ENCODE measurements around the gene PTP4A2.
"Not testable (repeated sequence)": the region's sequence is repeated elsewhere in the genome, so short reads cannot be mapped to it uniquely, and the experiment has no call there.

Gene PTP4A2

GRCh38 chr1:31906557-31906956, 31.6 kb downstream of the PTP4A2 start:
- H3K4me1 ChIP-seq (ENCODE audit: control insufficient read depth in 5 of 5, insufficient read depth in 5 of 5, low read length in 5 of 5) = peaks cover 0 to 34% (median 12%) of the 10 kb centered on the region in 5 donors
- no peak overlapping the region for H3K27ac ChIP-seq (ENCODE audit: low read depth, low read length)
- H3K4me3 ChIP-seq (ENCODE audit: low read depth in 1 of 5, low read length in 5 of 5) = no peak overlapping the region
- peaks cover 25 to 54% (median 44%) of the 10 kb centered on the region in 5 donors for H3K36me3 ChIP-seq (ENCODE audit: control insufficient read depth in 5 of 5, insufficient read depth in 5 of 5, low read length in 5 of 5)
- H3K9me3 ChIP-seq (ENCODE audit: control insufficient read depth in 5 of 5, low read length in 5 of 5) = no peaks in the 10 kb centered on the region
- no peak overlapping the region for H3K9ac ChIP-seq (ENCODE audit: low read length in 5 of 5)
- H3K27me3 ChIP-seq (ENCODE audit: control insufficient read depth in 5 of 5, insufficient read depth in 4 of 5, low read length in 5 of 5) = no peaks in the 10 kb centered on the region

GRCh38 chr1:31905681-31906080, 32.5 kb downstream of the PTP4A2 start:
- no peak overlapping the region for H3K27ac ChIP-seq (ENCODE audit: low read depth, low read length)
- H3K9ac ChIP-seq (ENCODE audit: low read length in 5 of 5) = no peak overlapping the region
- H3K36me3 ChIP-seq (ENCODE audit: control insufficient read depth in 5 of 5, insufficient read depth in 5 of 5, low read length in 5 of 5) = peaks cover 25 to 52% (median 41%) of the 10 kb centered on the region in 5 donors
- H3K9me3 ChIP-seq (ENCODE audit: control insufficient read depth in 5 of 5, low read length in 5 of 5) = no peaks in the 10 kb centered on the region
- H3K27me3 ChIP-seq (ENCODE audit: control insufficient read depth in 5 of 5, insufficient read depth in 4 of 5, low read length in 5 of 5) = no peaks in the 10 kb centered on the region
- no peak overlapping the region for H3K4me3 ChIP-seq (ENCODE audit: low read depth in 1 of 5, low read length in 5 of 5)
- H3K4me1 ChIP-seq (ENCODE audit: control insufficient read depth in 5 of 5, insufficient read depth in 5 of 5, low read length in 5 of 5) = peaks cover 0 to 26% (median 12%) of the 10 kb centered on the region in 5 donors

GRCh38 chr1:31905093-31905509, 33.1 kb downstream of the PTP4A2 start:
- Histone ChIP-seq H3K4me1 (ENCODE audit: control insufficient read depth in 5 of 5, insufficient read depth in 5 of 5, low read length in 5 of 5) (peaks cover 0 to 23% (median 12%) of the 10 kb centered on the region in 5 donors), H3K4me3 (ENCODE audit: low read depth in 1 of 5, low read length in 5 of 5) (no peak overlapping the region), H3K27me3 (ENCODE audit: control insufficient read depth in 5 of 5, insufficient read depth in 4 of 5, low read length in 5 of 5) (no peaks in the 10 kb centered on the region), H3K9me3 (ENCODE audit: control insufficient read depth in 5 of 5, low read length in 5 of 5) (no peaks in the 10 kb centered on the region), H3K27ac (ENCODE audit: low read depth, low read length) (no peak overlapping the region), H3K9ac (ENCODE audit: low read length in 5 of 5) (no peak overlapping the region), H3K36me3 (ENCODE audit: control insufficient read depth in 5 of 5, insufficient read depth in 5 of 5, low read length in 5 of 5) (peaks cover 25 to 48% (median 41%) of the 10 kb centered on the region in 5 donors)

- H3K36me3 ChIP-seq (ENCODE audit: control insufficient read depth in 5 of 5, insufficient read depth in 5 of 5, low read length in 5 of 5) = peaks cover 20 to 42% (median 35%) of the 10 kb centered on the region in 5 donors
- H3K27me3 ChIP-seq (ENCODE audit: control insufficient read depth in 5 of 5, insufficient read depth in 4 of 5, low read length in 5 of 5) = no peaks in the 10 kb centered on the region
- peaks cover 0 to 23% (median 12%) of the 10 kb centered on the region in 5 donors for H3K4me1 ChIP-seq (ENCODE audit: control insufficient read depth in 5 of 5, insufficient read depth in 5 of 5, low read length in 5 of 5)
- H3K4me3 ChIP-seq (ENCODE audit: low read depth in 1 of 5, low read length in 5 of 5) = no peak overlapping the region
- H3K9me3 ChIP-seq (ENCODE audit: control insufficient read depth in 5 of 5, low read length in 5 of 5) = no peaks in the 10 kb centered on the region
- H3K27ac ChIP-seq (ENCODE audit: low read depth, low read length) = peak overlapping the region; percentile 13
- H3K9ac ChIP-seq (ENCODE audit: low read length in 5 of 5) = no peak overlapping the region
Observed at GRCh38 chr1:31904339-31905092, 33.7 kb downstream of the PTP4A2 start.

- H3K36me3 ChIP-seq (ENCODE audit: control insufficient read depth in 5 of 5, insufficient read depth in 5 of 5, low read length in 5 of 5) = peaks cover 13 to 27% (median 22%) of the 10 kb centered on the region in 5 donors
- H3K9me3 ChIP-seq (ENCODE audit: control insufficient read depth in 5 of 5, low read length in 5 of 5) = no peaks in the 10 kb centered on the region
- H3K4me3 ChIP-seq (ENCODE audit: low read depth in 1 of 5, low read length in 5 of 5) = no peak overlapping the region
- peaks cover 0 to 12% (median 9%) of the 10 kb centered on the region in 5 donors for H3K4me1 ChIP-seq (ENCODE audit: control insufficient read depth in 5 of 5, insufficient read depth in 5 of 5, low read length in 5 of 5)
- no peak overlapping the region for H3K27ac ChIP-seq (ENCODE audit: low read depth, low read length)
- no peak overlapping the region for H3K9ac ChIP-seq (ENCODE audit: low read length in 5 of 5)
- no peaks in the 10 kb centered on the region for H3K27me3 ChIP-seq (ENCODE audit: control insufficient read depth in 5 of 5, insufficient read depth in 4 of 5, low read length in 5 of 5)
Observed at GRCh38 chr1:31902510-31902860, 35.7 kb downstream of the PTP4A2 start.

GRCh38 chr1:31901838-31902509, 36.2 kb downstream of the PTP4A2 start:
- Histone ChIP-seq H3K27ac (ENCODE audit: low read depth, low read length) (no peak overlapping the region), H3K36me3 (ENCODE audit: control insufficient read depth in 5 of 5, insufficient read depth in 5 of 5, low read length in 5 of 5) (peaks cover 8 to 21% (median 17%) of the 10 kb centered on the region in 5 donors), H3K27me3 (ENCODE audit: control insufficient read depth in 5 of 5, insufficient read depth in 4 of 5, low read length in 5 of 5) (no peaks in the 10 kb centered on the region), H3K9me3 (ENCODE audit: control insufficient read depth in 5 of 5, low read length in 5 of 5) (no peaks in the 10 kb centered on the region), H3K4me1 (ENCODE audit: control insufficient read depth in 5 of 5, insufficient read depth in 5 of 5, low read length in 5 of 5) (peaks cover 0 to 12% (median 6%) of the 10 kb centered on the region in 5 donors), H3K4me3 (ENCODE audit: low read depth in 1 of 5, low read length in 5 of 5) (no peak overlapping the region), H3K9ac (ENCODE audit: low read length in 5 of 5) (no peak overlapping the region)

GRCh38 chr1:31900790-31901189, 37.4 kb downstream of the PTP4A2 start:
- Histone ChIP-seq H3K9ac (ENCODE audit: low read length in 5 of 5) (no peak overlapping the region), H3K27ac (ENCODE audit: low read depth, low read length) (no peak overlapping the region), H3K36me3 (ENCODE audit: control insufficient read depth in 5 of 5, insufficient read depth in 5 of 5, low read length in 5 of 5) (peaks cover 2 to 10% (median 8%) of the 10 kb centered on the region in 5 donors), H3K9me3 (ENCODE audit: control insufficient read depth in 5 of 5, low read length in 5 of 5) (no peaks in the 10 kb centered on the region), H3K27me3 (ENCODE audit: control insufficient read depth in 5 of 5, insufficient read depth in 4 of 5, low read length in 5 of 5) (no peaks in the 10 kb centered on the region), H3K4me3 (ENCODE audit: low read depth in 1 of 5, low read length in 5 of 5) (no peak overlapping the region), H3K4me1 (ENCODE audit: control insufficient read depth in 5 of 5, insufficient read depth in 5 of 5, low read length in 5 of 5) (peaks cover 0 to 12% (median 6%) of the 10 kb centered on the region in 5 donors)

- no peak overlapping the region for H3K27ac ChIP-seq (ENCODE audit: low read depth, low read length)
Observed at GRCh38 chr1:31897526-31898100, 40.6 kb downstream of the PTP4A2 start.

GRCh38 chr1:31895474-31896198, 42.5 kb downstream of the PTP4A2 start:
- not testable (repeated sequence) for H3K4me3 ChIP-seq (ENCODE audit: low read depth in 1 of 5, low read length in 5 of 5); H3K9ac ChIP-seq (ENCODE audit: low read length in 5 of 5); H3K9me3 ChIP-seq (ENCODE audit: control insufficient read depth in 5 of 5, low read length in 5 of 5); H3K4me1 ChIP-seq (ENCODE audit: control insufficient read depth in 5 of 5, insufficient read depth in 5 of 5, low read length in 5 of 5); H3K27me3 ChIP-seq (ENCODE audit: control insufficient read depth in 5 of 5, insufficient read depth in 4 of 5, low read length in 5 of 5); H3K36me3 ChIP-seq (ENCODE audit: control insufficient read depth in 5 of 5, insufficient read depth in 5 of 5, low read length in 5 of 5); H3K27ac ChIP-seq (ENCODE audit: low read depth, low read length)

More at GRCh38 chr1:31897526-31898100, 40.6 kb downstream of the PTP4A2 start:
- no peak overlapping the region for H3K9ac ChIP-seq (ENCODE audit: low read length in 5 of 5)
- no peaks in the 10 kb centered on the region for H3K4me1 ChIP-seq (ENCODE audit: control insufficient read depth in 5 of 5, insufficient read depth in 5 of 5, low read length in 5 of 5)
- H3K4me3 ChIP-seq (ENCODE audit: low read depth in 1 of 5, low read length in 5 of 5) = no peak overlapping the region
- H3K9me3 ChIP-seq (ENCODE audit: control insufficient read depth in 5 of 5, low read length in 5 of 5) = no peaks in the 10 kb centered on the region
- no peaks in the 10 kb centered on the region for H3K36me3 ChIP-seq (ENCODE audit: control insufficient read depth in 5 of 5, insufficient read depth in 5 of 5, low read length in 5 of 5)
- H3K27me3 ChIP-seq (ENCODE audit: control insufficient read depth in 5 of 5, insufficient read depth in 4 of 5, low read length in 5 of 5) = no peaks in the 10 kb centered on the region
